ENCODE measurements around the gene LLPH. TPM values are rescaled to one million over a fixed set of nuclear protein-coding genes. Genes with fewer than 3 reads are reported as not detected.

The LLPH gene
- polyA plus RNA-seq, 1 donor (not counting 4 experiments of a cell fraction or from before 2014, with no cell fraction given), result 36.6 TPM

DNA sequence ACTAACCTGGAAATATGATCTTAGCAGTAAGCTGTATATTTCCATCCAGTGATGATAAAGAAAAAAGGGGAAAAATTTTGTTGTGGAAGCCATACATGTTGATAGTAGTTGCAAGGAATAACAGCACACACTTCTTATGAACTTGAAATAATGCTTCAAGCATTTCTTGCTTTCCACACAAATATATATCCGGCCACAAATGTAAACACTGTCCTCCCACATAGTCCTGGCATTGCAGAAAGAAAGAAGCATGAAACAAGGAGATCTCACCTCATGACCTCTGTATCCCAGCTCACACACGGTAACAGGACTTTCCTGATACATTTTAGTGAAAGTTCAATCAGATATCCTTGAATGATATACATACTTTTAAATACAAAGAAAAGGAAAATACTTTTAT is 56.0 kb downstream of the LLPH start:
- dilution Hi-C loops (cut with MboI; ENCODE audit: extremely low pct_ligation_motif_present, low sequenced_read_pairs), result no loop called here
- Histone ChIP-seq H4K20me1 (ENCODE audit: control insufficient read depth, extremely low read depth, insufficient read depth, low read length) (no peaks in the 10 kb centered on the region), H3K4me1 (ENCODE audit: control insufficient read depth, extremely low read depth, insufficient read depth, low read length) (no peaks in the 10 kb centered on the region), H2AFZ (ENCODE audit: control insufficient read depth, low read length) (no peak overlapping the region), H3K27me3 (ENCODE audit: control insufficient read depth, extremely low read depth, insufficient read depth, low read length) (no peaks in the 10 kb centered on the region), H3K9ac (ENCODE audit: control insufficient read depth, extremely low read depth, insufficient read depth, low read length) (no peak overlapping the region), H3K79me2 (ENCODE audit: control insufficient read depth, insufficient read depth, low read length) (no peaks in the 10 kb centered on the region), H3K36me3 (ENCODE audit: control insufficient read depth in 2 of 2, extremely low read depth in 1 of 2, insufficient read depth in 2 of 2, low read length in 2 of 2) (no peaks in the 10 kb centered on the region), H3K27ac (ENCODE audit: control insufficient read depth, insufficient read depth, low read length) (no peak overlapping the region), H3K4me2 (ENCODE audit: control insufficient read depth, extremely low read depth, insufficient read depth, low read depth, low read length) (no peak overlapping the region), H3K9me3 (ENCODE audit: control insufficient read depth, low read depth, low read length) (no peaks in the 10 kb centered on the region), H3K4me3 (ENCODE audit: control insufficient read depth in 2 of 3, extremely low read depth in 1 of 3, insufficient read depth in 2 of 3, low read depth in 1 of 3, low read length in 3 of 3) (no peak overlapping the region), H3K9me1 (ENCODE audit: control insufficient read depth, extremely low read depth, insufficient read depth, low read length) (no peaks in the 10 kb centered on the region)
- DNase-seq (ENCODE audit: low read depth, low spot score), result no peak
- no peak for FAIRE-seq
- TF ChIP-seq, protein P1, sequence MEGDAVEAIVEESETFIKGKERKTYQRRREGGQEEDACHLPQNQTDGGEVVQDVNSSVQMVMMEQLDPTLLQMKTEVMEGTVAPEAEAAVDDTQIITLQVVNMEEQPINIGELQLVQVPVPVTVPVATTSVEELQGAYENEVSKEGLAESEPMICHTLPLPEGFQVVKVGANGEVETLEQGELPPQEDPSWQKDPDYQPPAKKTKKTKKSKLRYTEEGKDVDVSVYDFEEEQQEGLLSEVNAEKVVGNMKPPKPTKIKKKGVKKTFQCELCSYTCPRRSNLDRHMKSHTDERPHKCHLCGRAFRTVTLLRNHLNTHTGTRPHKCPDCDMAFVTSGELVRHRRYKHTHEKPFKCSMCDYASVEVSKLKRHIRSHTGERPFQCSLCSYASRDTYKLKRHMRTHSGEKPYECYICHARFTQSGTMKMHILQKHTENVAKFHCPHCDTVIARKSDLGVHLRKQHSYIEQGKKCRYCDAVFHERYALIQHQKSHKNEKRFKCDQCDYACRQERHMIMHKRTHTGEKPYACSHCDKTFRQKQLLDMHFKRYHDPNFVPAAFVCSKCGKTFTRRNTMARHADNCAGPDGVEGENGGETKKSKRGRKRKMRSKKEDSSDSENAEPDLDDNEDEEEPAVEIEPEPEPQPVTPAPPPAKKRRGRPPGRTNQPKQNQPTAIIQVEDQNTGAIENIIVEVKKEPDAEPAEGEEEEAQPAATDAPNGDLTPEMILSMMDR (optimal IDR thresholded peaks at IDR 0.05 in 1 of 3, IDR thresholded peaks at IDR 0.05 in 1 of 3, conservative IDR thresholded peaks at IDR 0.05 in 1 of 3; ENCODE audit: extremely low read depth in 1 of 3, insufficient read depth in 2 of 3, low read length in 3 of 3), result no peak
- TF ChIP-seq EZH2 (IDR thresholded peaks at IDR 0.05; ENCODE audit: low read length), result no peak

DNA sequence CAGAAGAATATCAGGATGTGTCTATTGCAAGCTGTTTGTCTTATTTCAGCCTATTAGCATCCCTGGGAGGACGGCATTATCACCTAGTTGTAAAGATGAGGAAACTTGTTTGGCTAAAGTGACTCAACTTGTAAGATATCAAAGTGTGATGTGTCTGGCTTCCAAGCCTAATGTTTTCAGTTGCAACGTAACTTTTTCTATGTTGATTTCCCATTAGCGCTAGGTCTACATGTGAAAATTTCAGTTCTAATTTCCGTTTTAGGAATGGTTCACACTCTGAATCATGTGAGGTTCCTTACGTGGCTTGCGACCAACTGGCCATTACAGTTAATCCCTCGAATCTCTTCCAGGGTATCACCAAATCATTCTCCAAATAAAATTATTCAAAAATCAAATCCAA is 58.0 kb downstream of the LLPH start:
- dilution Hi-C loops (cut with MboI; ENCODE audit: extremely low pct_ligation_motif_present, low sequenced_read_pairs), result no loop called here
- H3K4me2 ChIP-seq (ENCODE audit: control insufficient read depth, extremely low read depth, insufficient read depth, low read depth, low read length), result no peak overlapping the region
- TF ChIP-seq EZH2 (IDR thresholded peaks at IDR 0.05; ENCODE audit: low read length), result no peak
- TF ChIP-seq, protein P1 (optimal IDR thresholded peaks at IDR 0.05 in 1 of 3, IDR thresholded peaks at IDR 0.05 in 1 of 3, conservative IDR thresholded peaks at IDR 0.05 in 1 of 3; ENCODE audit: extremely low read depth in 1 of 3, insufficient read depth in 2 of 3, low read length in 3 of 3), result no peak
- no peaks in the 10 kb centered on the region for H3K79me2 ChIP-seq (ENCODE audit: control insufficient read depth, insufficient read depth, low read length)
- no peak overlapping the region for H2AFZ ChIP-seq (ENCODE audit: control insufficient read depth, low read length)
- no peak for DNase-seq (ENCODE audit: low read depth, low spot score)
- no peaks in the 10 kb centered on the region for H3K4me1 ChIP-seq (ENCODE audit: control insufficient read depth, extremely low read depth, insufficient read depth, low read length)
- H3K9ac ChIP-seq (ENCODE audit: control insufficient read depth, extremely low read depth, insufficient read depth, low read length), result no peak overlapping the region
- H3K36me3 ChIP-seq (ENCODE audit: control insufficient read depth in 2 of 2, extremely low read depth in 1 of 2, insufficient read depth in 2 of 2, low read length in 2 of 2), result no peaks in the 10 kb centered on the region
- no peaks in the 10 kb centered on the region for H3K9me3 ChIP-seq (ENCODE audit: control insufficient read depth, low read depth, low read length)
- peak; percentile 26 for FAIRE-seq
- H3K27me3 ChIP-seq (ENCODE audit: control insufficient read depth, extremely low read depth, insufficient read depth, low read length), result no peaks in the 10 kb centered on the region
- no peak overlapping the region for H3K4me3 ChIP-seq (ENCODE audit: control insufficient read depth in 2 of 3, extremely low read depth in 1 of 3, insufficient read depth in 2 of 3, low read depth in 1 of 3, low read length in 3 of 3)
- H4K20me1 ChIP-seq (ENCODE audit: control insufficient read depth, extremely low read depth, insufficient read depth, low read length), result no peaks in the 10 kb centered on the region
- no peak overlapping the region for H3K27ac ChIP-seq (ENCODE audit: control insufficient read depth, insufficient read depth, low read length)
- H3K9me1 ChIP-seq (ENCODE audit: control insufficient read depth, extremely low read depth, insufficient read depth, low read length), result no peaks in the 10 kb centered on the region
